ENCODE results near the gene SLC15A1.
A peak's percentile ranks its signal among the peaks of the same experiment; 100 is the strongest.
"Not testable (repeated sequence)": the region's sequence is repeated elsewhere in the genome, so short reads cannot be mapped to it uniquely, and the experiment has no call there.

SLC15A1 gene

DNA sequence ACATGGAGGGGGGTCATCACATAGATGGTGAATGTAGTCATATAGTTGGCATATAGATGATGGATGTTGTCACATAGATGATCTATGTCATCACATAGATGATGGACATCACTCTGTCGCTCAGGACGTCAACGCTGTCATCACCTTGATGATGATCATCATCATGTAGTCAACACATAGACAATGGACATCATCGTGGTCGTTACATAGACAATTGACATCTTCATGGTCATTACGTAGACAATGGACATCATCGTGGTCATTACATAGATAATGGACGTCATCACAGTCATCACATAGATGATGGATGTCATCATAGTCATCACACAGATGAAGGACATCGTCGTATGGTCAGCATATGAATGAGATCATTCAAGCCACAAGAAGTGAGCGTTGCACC is 28.6 kb upstream of the SLC15A1 start:
- no peak for DNase-seq (ENCODE audit: low spot score)

- peak; percentile 39 for DNase-seq (ENCODE audit: low spot score)
Measured at GRCh38 chr13:98780451-98780850, 28.0 kb upstream of the SLC15A1 start.

- DNase-seq (ENCODE audit: low spot score), result no peak
Measured at GRCh38 chr13:98779695-98780094, 27.2 kb upstream of the SLC15A1 start.

- no peak for DNase-seq (ENCODE audit: low spot score)
Measured at GRCh38 chr13:98778749-98779148, 26.3 kb upstream of the SLC15A1 start.

- DNase-seq (ENCODE audit: low spot score), result no peak
Measured at GRCh38 chr13:98776644-98777043, 24.2 kb upstream of the SLC15A1 start.

GRCh38 chr13:98775844-98776598 is 23.5 kb upstream of the SLC15A1 start:
- DNase-seq (ENCODE audit: low spot score), result peak; percentile 72

- no peak for DNase-seq (ENCODE audit: low spot score)
Measured at GRCh38 chr13:98775386-98775785, 22.9 kb upstream of the SLC15A1 start.

DNA sequence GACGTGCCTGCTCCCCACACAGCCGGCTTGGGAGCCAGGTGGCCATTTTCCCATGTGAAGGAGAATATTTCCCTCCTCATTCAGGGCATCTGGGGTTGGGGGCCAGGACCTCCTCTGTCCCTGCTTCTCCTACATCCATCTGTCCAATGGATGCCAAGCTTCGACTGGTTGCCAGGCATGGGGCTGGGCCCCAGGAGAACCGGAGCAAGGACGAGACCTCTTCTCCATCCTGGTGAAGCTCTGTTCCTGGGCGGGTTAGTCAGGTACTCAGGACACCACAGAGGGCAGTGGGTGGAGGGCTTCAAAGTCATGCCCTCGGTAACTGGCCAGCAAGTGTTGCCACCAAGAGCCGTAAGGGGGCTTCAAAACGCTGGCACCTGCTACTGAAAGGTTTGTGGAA is 22.3 kb upstream of the SLC15A1 start:
- DNase-seq (ENCODE audit: low spot score), result no peak

- no peak for DNase-seq (ENCODE audit: low spot score)
Measured at GRCh38 chr13:98773921-98774320, 21.4 kb upstream of the SLC15A1 start.

DNA sequence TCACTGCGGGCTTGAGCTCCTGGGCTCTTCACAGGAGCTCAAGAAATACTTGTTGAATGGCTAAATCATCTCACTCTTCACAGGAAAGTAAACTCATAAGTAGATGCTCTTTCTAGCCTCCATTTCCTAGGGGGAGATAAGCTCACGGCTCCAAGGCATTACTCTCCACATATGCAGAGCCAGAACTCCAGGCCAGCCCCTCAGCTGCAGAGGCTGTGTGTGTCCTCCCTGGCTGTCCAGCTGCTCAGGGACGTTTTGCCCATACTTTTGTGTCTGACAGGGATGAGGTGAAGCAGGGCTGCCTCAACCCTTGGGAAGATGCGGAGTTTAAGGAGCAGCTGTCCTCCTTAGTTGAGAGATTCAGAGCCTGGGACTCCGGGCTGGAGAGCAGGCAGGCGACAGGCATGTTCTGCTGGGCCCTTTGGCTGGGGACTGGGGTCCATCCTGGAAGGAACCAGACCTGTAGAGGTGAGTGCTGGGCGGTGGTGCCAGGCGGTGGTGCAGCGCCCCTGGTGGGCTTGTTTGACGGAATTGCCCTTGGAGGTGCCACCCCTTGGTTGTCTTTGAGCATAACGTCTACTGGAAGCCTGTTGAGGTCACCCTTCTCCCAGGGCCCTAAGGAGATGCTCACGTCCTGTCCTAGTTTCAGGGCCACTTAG is 20.5 kb upstream of the SLC15A1 start:
- DNase-seq (ENCODE audit: low spot score), result no peak

GRCh38 chr13:98771838-98772611 is 19.6 kb upstream of the SLC15A1 start:
- DNase-seq (ENCODE audit: low spot score), result no peak

GRCh38 chr13:98769736-98770135 is 17.3 kb upstream of the SLC15A1 start:
- DNase-seq (ENCODE audit: low spot score), result no peak

- DNase-seq (ENCODE audit: low spot score), result no peak
Measured at GRCh38 chr13:98768522-98768921, 16.1 kb upstream of the SLC15A1 start.

GRCh38 chr13:98766697-98767096 is 14.2 kb upstream of the SLC15A1 start:
- no peak for DNase-seq (ENCODE audit: low spot score)

DNA sequence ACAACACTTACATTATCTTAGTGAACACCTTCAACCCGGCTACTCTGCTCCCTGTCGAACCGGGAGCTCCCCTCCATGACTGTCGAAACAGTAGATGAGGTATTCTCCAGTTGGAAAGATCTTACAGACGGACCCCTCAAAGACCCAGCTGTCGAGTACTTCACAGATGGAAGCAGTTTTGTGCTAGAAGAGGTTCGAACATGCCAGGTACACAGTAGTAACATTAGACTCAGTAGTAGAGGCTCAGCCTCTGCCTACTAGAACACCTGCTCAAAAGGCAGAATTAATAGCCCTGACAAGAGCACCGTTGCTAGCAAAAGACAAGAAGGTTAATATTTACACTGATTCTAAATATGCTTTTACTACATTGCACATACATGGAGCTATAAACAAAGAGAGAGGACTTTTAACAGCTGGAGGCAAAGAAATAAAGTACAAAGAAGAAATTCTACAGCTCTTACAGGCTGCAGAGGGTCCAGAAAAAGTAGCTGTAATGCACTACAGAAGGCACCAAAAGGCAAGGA is 13.6 kb upstream of the SLC15A1 start:
- no peak for DNase-seq (ENCODE audit: low spot score)

GRCh38 chr13:98761986-98762616 is 9.6 kb upstream of the SLC15A1 start:
- DNase-seq (ENCODE audit: low spot score), result no peak

DNA sequence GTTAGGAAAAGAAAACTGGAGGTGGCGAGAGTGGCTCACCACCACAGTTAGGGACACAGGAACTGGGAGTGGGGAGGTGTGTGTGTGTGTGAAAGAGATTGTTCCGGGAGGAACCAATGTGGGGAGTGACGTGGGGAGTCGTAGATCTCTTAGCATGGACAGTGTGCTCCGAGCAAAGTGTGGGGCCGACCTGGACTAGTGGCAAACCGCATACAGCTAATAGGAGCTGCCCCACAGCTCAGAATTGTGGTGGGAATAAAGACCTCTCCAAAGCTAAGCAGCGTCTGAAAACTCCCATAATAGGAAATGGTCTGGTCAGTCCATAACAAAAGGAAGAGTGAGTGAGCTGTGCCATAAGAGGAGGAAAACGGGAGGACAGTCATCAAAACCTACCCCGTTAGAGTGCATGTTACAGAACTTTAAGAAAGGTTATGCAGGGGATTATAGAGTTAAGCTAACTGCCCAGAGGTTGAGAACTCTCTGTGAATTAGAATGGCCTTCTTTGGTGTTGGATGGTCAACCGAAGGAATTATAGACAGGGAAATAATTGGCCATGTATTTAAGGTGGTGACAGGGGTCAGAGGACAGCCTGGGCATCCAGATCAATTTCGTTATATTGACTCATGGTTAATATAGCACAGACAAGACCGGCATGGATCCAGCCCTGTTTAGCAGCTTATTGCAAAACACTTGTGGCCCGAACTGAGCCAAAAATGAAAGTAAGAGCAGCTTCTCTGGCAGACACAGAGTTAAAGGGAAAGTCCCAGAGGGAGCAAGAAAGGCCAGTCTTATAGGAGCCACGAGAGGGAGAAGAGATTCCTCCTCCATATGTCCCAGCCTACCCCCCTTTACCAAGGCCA is 8.9 kb upstream of the SLC15A1 start:
- DNase-seq (ENCODE audit: low spot score), result peak; percentile 54

DNA sequence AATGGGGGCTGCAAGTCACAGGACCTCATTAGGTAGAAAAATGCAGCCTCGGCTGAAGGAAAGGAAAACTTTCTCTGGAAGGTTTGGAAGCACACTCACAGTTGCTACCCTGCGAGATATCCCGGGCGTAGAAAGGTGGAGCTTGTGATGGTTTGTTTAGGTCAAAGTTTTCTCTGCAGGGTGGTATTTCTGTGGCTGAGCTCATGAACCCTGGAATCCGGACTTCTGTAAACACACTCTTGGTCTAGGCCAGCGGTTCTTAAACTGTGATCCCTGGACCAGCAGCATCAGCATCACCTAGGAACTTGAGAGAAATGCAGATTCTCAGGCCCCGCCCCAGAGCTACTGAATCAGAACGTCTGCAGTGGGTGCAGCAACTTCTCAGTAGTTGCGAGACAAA is 3.3 kb upstream of the SLC15A1 start:
- no peak for DNase-seq (ENCODE audit: low spot score)

DNA sequence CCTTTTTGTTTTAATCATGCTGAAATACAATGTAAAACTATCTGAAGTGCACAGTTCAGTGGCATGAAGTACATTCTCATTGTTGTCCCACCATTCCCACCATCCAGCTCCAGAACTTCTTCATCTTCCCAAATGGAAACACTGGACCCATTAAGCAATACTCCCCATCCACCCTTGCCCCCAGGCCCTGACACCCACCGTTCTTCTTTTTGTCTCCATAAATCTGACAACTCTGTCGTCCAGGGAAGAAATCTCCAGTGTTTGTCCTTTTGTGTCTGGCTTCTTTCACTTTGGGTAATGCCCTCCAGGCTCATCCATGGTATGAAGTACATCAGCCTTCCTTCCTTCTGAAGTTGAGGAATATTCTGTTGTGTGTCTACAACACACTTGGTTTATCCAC is 2.6 kb upstream of the SLC15A1 start:
- no peak for DNase-seq (ENCODE audit: low spot score)

DNA sequence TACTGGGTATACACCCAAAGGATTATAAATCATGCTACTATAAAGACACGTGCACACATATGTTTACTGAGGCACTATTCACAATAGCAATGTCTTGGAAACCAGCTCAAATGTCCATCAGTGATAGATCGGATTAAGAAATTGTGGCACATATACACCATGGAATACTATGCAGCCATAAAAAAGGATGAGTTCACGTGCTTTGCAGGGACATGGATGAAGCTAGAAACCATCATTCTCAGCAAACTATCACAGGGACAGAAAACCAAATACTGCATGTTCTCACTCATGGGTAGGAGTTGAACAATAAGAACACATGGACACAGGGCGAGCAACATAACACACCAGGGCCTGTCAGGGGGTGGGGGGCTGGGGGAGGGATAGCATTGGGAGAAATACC is 2.0 kb upstream of the SLC15A1 start:
- not testable (repeated sequence) for DNase-seq (ENCODE audit: low spot score)

- DNase-seq (ENCODE audit: low spot score), result peak; percentile 46
Measured at GRCh38 chr13:98751861-98752466, 508 bp downstream of the SLC15A1 start.

All from GM03348 (cell line).